Measurements from ENCODE around the gene CASS4. TPM values are rescaled to one million over a fixed set of nuclear protein-coding genes. Genes with fewer than 3 reads are reported as not detected.

CASS4 gene
- polyA plus RNA-seq, 1 donor (not counting 4 experiments of a cell fraction or from before 2014, with no cell fraction given): 0.01 TPM

GRCh38 chr20:56469077-56469449, 57.0 kb downstream of the CASS4 start:
- no peak for FAIRE-seq
- peak overlapping the region; percentile 90 for H2AFZ ChIP-seq (ENCODE audit: control insufficient read depth, low read length)
- H3K4me1 ChIP-seq (ENCODE audit: control insufficient read depth, extremely low read depth, insufficient read depth, low read length): peaks cover 12% of the 10 kb centered on the region
- H3K4me3 ChIP-seq (ENCODE audit: control insufficient read depth in 2 of 3, extremely low read depth in 1 of 3, insufficient read depth in 2 of 3, low read depth in 1 of 3, low read length in 3 of 3): peak overlapping the region; percentile 97 to 100 (median 98)
- peak overlapping the region; percentile 91 for H3K27ac ChIP-seq (ENCODE audit: control insufficient read depth, insufficient read depth, low read length)
- dilution Hi-C loops (cut with MboI; ENCODE audit: extremely low pct_ligation_motif_present, low sequenced_read_pairs): no loop called here
- H3K27me3 ChIP-seq (ENCODE audit: control insufficient read depth, extremely low read depth, insufficient read depth, low read length): no peaks in the 10 kb centered on the region
- no peaks in the 10 kb centered on the region for H3K9me3 ChIP-seq (ENCODE audit: control insufficient read depth, low read depth, low read length)
- H3K9me1 ChIP-seq (ENCODE audit: control insufficient read depth, extremely low read depth, insufficient read depth, low read length): no peaks in the 10 kb centered on the region
- DNase-seq (ENCODE audit: low read depth, low spot score): no peak
- H3K36me3 ChIP-seq (ENCODE audit: control insufficient read depth in 2 of 2, extremely low read depth in 1 of 2, insufficient read depth in 2 of 2, low read length in 2 of 2): peaks cover 0 to 11% of the 10 kb centered on the region in 2 experiments
- H3K4me2 ChIP-seq (ENCODE audit: control insufficient read depth, extremely low read depth, insufficient read depth, low read depth, low read length): peak overlapping the region; percentile 77
- peaks cover 29% of the 10 kb centered on the region for H3K79me2 ChIP-seq (ENCODE audit: control insufficient read depth, insufficient read depth, low read length)
- H4K20me1 ChIP-seq (ENCODE audit: control insufficient read depth, extremely low read depth, insufficient read depth, low read length): no peaks in the 10 kb centered on the region
- TF ChIP-seq CTCF (optimal IDR thresholded peaks at IDR 0.05 in 1 of 3, IDR thresholded peaks at IDR 0.05 in 1 of 3, conservative IDR thresholded peaks at IDR 0.05 in 1 of 3; ENCODE audit: extremely low read depth in 1 of 3, insufficient read depth in 2 of 3, low read length in 3 of 3) (no peak), EZH2 (IDR thresholded peaks at IDR 0.05; ENCODE audit: low read length) (no peak)
- peak overlapping the region; percentile 95 for H3K9ac ChIP-seq (ENCODE audit: control insufficient read depth, extremely low read depth, insufficient read depth, low read length)

GRCh38 chr20:56483970-56484369, 71.9 kb downstream of the CASS4 start:
- Histone ChIP-seq H3K4me2 (ENCODE audit: control insufficient read depth, extremely low read depth, insufficient read depth, low read depth, low read length) (no peak overlapping the region), H3K27me3 (ENCODE audit: control insufficient read depth, extremely low read depth, insufficient read depth, low read length) (no peaks in the 10 kb centered on the region), H3K27ac (ENCODE audit: control insufficient read depth, insufficient read depth, low read length) (no peak overlapping the region), H3K4me3 (ENCODE audit: control insufficient read depth in 2 of 3, extremely low read depth in 1 of 3, insufficient read depth in 2 of 3, low read depth in 1 of 3, low read length in 3 of 3) (no peak overlapping the region), H3K9me3 (ENCODE audit: control insufficient read depth, low read depth, low read length) (no peaks in the 10 kb centered on the region), H2AFZ (ENCODE audit: control insufficient read depth, low read length) (no peak overlapping the region), H3K9ac (ENCODE audit: control insufficient read depth, extremely low read depth, insufficient read depth, low read length) (no peak overlapping the region), H3K9me1 (ENCODE audit: control insufficient read depth, extremely low read depth, insufficient read depth, low read length) (no peaks in the 10 kb centered on the region), H3K4me1 (ENCODE audit: control insufficient read depth, extremely low read depth, insufficient read depth, low read length) (no peaks in the 10 kb centered on the region), H3K36me3 (ENCODE audit: control insufficient read depth in 2 of 2, extremely low read depth in 1 of 2, insufficient read depth in 2 of 2, low read length in 2 of 2) (peaks cover 11 to 18% of the 10 kb centered on the region in 2 experiments), H4K20me1 (ENCODE audit: control insufficient read depth, extremely low read depth, insufficient read depth, low read length) (no peaks in the 10 kb centered on the region), H3K79me2 (ENCODE audit: control insufficient read depth, insufficient read depth, low read length) (peaks cover 3% of the 10 kb centered on the region)
- dilution Hi-C loops (cut with MboI; ENCODE audit: extremely low pct_ligation_motif_present, low sequenced_read_pairs): no loop called here
- TF ChIP-seq CTCF (optimal IDR thresholded peaks at IDR 0.05 in 1 of 3, IDR thresholded peaks at IDR 0.05 in 1 of 3, conservative IDR thresholded peaks at IDR 0.05 in 1 of 3; ENCODE audit: extremely low read depth in 1 of 3, insufficient read depth in 2 of 3, low read length in 3 of 3): no peak
- no peak for TF ChIP-seq EZH2 (IDR thresholded peaks at IDR 0.05; ENCODE audit: low read length)
- no peak for FAIRE-seq
- DNase-seq (ENCODE audit: low read depth, low spot score): no peak

All from keratinocyte (primary cell).